HG03378 (cell line): ENCODE measurements around the gene TDRD6.
"Not testable (repeated sequence)": the region's sequence is repeated elsewhere in the genome, so short reads cannot be mapped to it uniquely, and the experiment has no call there.

Experiments used
- ATAC-seq: cut with Tn5 transposase; IDR thresholded peaks from one replicate; pipeline ENCODE4 v1.9.1; 2021; ENCODE audit warnings: mild to moderate bottlenecking, moderate library complexity; ENCODE audit not compliant: unreplicated experiment

Gene TDRD6, protein sequence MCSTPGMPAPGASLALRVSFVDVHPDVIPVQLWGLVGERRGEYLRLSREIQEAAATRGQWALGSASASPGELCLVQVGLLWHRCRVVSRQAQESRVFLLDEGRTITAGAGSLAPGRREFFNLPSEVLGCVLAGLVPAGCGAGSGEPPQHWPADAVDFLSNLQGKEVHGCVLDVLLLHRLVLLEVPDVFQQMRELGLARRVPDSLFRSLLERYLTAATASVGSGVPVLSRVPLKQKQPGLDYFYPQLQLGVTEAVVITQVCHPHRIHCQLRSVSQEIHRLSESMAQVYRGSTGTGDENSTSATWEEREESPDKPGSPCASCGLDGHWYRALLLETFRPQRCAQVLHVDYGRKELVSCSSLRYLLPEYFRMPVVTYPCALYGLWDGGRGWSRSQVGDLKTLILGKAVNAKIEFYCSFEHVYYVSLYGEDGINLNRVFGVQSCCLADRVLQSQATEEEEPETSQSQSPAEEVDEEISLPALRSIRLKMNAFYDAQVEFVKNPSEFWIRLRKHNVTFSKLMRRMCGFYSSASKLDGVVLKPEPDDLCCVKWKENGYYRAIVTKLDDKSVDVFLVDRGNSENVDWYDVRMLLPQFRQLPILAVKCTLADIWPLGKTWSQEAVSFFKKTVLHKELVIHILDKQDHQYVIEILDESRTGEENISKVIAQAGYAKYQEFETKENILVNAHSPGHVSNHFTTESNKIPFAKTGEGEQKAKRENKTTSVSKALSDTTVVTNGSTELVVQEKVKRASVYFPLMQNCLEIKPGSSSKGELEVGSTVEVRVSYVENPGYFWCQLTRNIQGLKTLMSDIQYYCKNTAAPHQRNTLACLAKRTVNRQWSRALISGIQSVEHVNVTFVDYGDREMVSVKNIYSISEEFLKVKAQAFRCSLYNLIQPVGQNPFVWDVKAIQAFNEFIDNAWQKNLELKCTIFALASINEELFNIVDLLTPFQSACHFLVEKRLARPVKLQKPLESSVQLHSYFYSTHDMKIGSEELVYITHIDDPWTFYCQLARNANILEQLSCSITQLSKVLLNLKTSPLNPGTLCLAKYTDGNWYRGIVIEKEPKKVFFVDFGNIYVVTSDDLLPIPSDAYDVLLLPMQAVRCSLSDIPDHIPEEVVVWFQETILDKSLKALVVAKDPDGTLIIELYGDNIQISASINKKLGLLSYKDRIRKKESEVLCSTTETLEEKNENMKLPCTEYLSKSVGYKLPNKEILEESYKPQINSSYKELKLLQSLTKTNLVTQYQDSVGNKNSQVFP (N-terminal part only)

DNA sequence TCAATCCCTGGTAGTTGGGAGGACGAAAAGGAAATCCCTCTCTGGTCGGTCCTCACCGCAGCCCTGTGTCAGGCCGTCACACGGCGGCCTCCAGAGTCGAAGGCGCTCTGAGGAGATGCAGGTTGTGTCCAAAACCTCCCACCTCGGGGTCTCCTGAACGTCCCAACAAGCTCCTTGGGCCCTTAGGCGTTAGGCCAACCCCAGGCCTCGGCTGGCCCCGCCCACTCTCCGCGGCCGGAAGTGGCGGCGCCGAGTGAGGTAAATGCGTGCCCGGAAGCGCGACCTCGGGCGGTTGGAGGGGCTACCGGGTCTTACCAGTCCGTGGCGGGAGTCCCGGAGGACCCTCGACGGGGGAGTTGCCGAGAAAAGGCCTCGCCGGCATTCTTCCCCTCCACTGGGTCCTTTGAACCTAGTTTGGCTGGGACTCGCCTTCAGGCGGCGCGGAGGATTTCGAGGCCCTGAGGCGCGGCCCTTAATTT lies at the start of gene TDRD6:
TSS of gene TDRD6 (plus strand) at position 267 of the 479 bp plus-strand sequence. CDS start 244 bp downstream, outside the sequence.
- no peak for ATAC-seq

GRCh38 chr6:46637933-46638332 lies 49.8 kb upstream of the TDRD6 start:
- no peak for ATAC-seq

- ATAC-seq = no peak
Measured at GRCh38 chr6:46638650-46639049, 49.0 kb upstream of the TDRD6 start.

- no peak for ATAC-seq
Measured at GRCh38 chr6:46642928-46643751, 44.5 kb upstream of the TDRD6 start.

GRCh38 chr6:46645265-46645664 lies 42.4 kb upstream of the TDRD6 start:
- ATAC-seq = no peak

DNA sequence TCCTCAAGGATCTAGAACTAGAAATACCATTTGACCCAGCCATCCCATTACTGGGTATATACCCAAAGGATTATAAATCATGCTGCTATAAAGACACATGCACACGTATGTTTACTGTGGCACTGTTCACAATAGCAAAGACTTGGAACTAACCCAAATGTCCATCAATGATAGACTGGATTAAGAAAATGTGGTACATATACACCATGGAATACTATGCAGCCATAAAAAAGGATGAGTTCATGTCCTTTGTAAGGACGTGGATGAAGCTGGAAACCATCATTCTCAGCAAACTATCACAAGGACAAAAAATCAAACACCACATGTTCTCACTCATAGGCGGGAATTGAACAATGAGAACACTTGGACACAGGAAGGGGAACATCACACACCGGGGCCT lies 39.6 kb upstream of the TDRD6 start:
- not testable (repeated sequence) for ATAC-seq

DNA sequence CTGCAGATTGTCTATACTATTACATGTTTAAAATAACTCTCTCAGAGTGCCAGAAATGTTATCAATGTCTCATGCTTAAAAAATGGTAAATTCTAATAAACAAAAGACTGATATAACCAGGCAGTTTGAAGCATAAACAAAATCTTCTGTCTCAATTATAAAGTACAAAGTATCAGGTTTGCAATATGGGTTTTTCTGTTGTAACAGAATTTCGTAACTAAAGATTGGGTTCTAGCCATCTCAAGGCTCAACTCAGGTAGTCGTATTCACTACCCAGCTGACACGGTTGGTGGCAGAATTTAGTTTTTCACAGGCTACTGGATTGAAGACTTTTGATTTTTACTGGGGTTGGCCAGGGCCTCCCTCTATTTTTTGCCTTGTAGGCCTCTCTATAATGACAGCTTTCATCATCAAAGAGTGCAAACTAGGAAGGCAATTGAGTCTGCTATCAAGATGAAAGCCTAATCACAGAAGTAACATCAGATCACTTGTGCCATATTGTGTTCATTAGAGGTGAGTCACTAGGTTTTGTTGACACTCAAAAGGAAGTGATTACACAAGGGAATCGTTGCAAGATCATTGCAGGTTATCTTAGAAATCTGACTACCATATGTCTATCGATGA lies 38.7 kb upstream of the TDRD6 start:
- ATAC-seq = no peak

DNA sequence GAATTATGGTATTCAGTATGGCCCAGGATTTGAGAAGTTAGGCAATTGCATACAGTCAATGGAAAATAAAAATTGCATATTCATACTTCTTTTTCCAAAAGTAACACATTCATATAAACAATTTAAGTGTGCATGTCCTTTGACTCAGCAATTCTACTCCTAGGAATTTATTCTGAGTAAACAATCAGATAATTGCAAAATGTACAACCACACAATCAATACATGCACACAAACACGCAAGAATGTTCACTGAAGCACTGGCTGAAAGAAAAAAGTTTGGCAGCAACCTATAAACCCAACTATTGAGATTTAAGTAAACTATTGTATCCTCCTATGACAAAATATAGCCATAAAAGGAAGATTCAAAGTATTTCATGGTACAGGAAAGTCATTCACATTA lies 36.7 kb upstream of the TDRD6 start:
- ATAC-seq = no peak

DNA sequence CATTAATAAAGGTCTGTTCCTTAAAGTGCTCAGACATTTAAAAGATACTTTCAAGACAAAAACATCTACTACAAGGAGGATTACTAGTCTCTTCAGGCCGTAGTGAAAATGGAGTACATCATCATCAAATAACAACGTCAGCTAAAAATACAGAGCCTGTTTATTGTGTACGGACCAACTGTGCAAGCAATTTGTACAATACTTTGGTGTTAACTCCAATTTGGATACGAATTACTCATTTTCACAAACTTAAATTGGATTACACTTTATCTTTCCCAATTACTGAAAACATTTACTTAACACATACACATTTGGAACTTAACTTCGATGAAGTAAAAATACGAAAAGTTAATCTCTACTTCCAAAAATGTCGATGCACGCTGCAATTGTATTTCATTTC lies 35.9 kb upstream of the TDRD6 start:
- no peak for ATAC-seq

GRCh38 chr6:46652232-46652602 lies 35.5 kb upstream of the TDRD6 start:
- ATAC-seq = no peak

DNA sequence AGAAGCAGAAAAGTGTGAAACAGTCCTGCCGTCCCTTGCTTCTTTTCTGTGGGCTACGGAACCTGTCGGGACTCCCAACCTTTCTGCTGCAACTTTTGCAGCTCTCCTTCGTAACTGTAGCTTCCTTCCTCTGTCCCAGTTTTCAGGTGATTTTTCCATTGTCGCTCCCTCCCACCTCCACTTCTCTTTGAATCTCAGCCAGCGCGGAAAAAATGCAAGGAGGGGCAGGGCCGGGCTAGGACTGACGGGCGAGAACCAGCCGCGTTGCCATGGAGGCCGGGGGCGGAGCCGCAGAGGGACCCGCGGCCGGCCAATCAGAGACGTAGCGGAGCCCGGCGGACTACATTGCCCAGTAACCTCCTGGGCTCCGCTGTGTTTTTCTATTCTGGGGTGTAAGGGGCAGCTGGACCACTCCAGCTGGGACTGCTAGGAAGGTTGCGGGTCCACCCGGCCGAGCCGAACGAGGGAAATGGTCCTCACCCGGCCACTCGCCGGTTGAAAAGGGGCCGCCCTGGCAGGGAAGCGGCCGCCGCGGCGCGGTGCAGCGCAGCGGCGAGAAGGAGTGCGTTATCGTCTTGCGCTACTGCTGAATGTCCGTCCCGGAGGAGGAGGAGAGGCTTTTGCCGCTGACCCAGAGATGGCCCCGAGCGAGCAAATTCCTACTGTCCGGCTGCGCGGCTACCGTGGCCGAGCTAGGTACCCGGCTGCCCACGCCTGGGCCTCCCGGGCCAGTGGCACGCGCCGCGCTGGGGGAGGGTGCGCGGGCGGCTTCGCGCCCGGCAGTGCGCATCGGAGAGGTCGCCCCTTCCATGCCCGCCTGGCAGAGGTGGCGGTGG lies 34.9 kb upstream of the TDRD6 start, which contains the start of the genes CYP39A1 and SLC25A27:
TSS of gene CYP39A1 (minus strand) at position 216 of the 836 bp plus-strand sequence. CDS start 236 bp downstream, outside the sequence.
TSS of gene SLC25A27 (plus strand) at position 373 of the 836 bp plus-strand sequence. CDS start at position 591, 218 bp downstream.
- peak; percentile 99 for ATAC-seq

GRCh38 chr6:46653439-46654195 lies 34.1 kb upstream of the TDRD6 start:
- no peak for ATAC-seq

GRCh38 chr6:46655803-46656202 lies 31.9 kb upstream of the TDRD6 start:
- no peak for ATAC-seq

DNA sequence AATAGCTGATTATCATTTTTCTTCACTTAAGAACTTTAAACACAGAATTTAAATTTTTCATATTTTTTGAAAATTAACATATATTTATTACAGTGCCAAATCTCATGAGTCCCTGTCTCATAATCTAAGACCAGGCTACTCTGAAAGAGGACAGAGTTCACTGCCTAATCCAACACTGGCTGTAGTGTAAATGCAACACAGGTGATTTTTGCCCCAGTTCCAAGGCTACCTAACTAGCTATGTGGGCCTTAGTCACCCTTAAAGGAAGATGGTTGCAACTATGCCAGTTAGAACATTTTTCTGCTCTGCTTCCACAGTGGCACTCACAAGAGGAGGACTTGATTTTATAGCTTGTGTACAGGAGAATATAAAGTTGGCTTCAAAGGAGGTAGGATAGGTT lies 30.0 kb upstream of the TDRD6 start:
- ATAC-seq = no peak

DNA sequence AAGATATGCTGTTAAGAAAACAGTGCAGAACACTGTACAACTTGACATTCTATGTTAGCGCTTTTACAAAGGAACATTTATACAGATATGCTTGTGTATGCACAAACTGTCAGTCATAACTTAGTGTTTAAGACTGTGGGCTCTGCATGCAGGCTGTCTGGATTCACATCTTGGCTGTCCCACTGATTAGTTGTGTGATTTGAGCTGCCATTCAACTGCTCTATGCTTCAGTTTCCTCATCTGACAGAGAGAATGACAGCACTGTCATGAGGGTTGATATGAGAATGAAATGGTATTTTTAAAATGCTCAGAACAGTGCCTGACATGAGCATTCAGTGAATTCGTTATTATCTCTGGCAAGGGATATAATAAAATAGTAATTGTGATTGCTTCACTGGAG lies 26.2 kb upstream of the TDRD6 start:
- ATAC-seq = no peak

- ATAC-seq = no peak
Measured at GRCh38 chr6:46667377-46667776, 20.3 kb upstream of the TDRD6 start.

DNA sequence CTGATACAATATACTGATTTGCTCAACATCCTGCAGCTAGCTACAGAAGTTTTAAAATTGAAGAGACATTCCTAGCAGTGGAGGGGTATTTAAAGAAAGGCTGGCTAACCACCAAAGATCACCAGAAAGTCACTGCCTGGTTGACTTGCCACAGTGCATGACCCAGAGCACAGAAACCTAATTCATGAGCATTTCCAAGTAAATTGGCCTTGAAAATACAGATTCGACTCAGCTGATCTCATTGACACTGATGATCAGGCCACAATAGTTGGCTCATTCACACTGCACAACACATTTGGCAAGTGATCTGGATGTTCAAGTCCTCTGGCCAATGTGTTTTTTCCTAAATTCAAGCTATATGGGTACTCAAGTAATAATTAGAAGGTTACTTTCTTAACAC lies 13.3 kb upstream of the TDRD6 start:
- no peak for ATAC-seq
